HG03139 (cell line): ENCODE data around the gene KRTAP2-2.
"Not testable (repeated sequence)": the region's sequence is repeated elsewhere in the genome, so short reads cannot be mapped to it uniquely, and the experiment has no call there.

Source experiments
- ATAC-seq: cut with Tn5 transposase; IDR thresholded peaks from one replicate; pipeline ENCODE4 v1.9.1; 2021; ENCODE audit not compliant: unreplicated experiment

Gene KRTAP2-2, protein sequence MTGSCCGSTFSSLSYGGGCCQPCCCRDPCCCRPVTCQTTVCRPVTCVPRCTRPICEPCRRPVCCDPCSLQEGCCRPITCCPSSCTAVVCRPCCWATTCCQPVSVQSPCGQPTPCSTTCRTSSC

GRCh38 chr17:41055130-41055529 lies at the start of gene KRTAP2-2:
Gene KRTAP2-2, minus strand, starts transcription at chr17:41055230. Its CDS starts 19 bp downstream, at chr17:41055211.
- not testable (repeated sequence) for ATAC-seq

DNA sequence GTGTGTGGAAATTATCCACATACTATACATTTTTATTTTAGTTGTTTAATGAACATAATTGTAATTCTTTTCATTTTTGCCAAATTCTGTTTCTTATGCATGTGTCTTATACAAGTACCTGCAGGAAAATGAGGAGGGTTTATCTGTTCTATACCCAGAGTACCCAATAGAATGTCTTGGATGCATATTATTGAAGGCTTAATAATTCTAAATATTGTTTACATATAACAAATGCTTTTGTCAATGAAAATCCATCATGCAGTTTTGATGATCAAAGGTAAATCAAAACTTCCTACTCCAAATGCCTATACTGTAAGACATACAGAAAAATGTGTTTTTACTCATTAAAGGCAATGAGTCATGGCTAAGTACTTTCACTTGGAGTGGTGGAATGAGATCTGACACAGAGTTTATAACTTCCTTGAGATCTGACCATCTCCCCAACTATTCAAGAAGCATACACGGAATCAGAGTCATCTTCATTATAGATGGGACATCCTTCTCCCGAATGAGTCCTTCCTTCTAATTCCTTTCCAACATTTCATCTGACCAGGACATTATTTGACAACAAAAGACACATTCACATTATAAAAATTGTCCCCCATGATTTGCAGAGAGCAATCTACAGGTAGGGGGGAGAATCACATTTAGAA lies 49.5 kb upstream of the KRTAP2-2 start:
- ATAC-seq: not testable (repeated sequence)

- no peak for ATAC-seq
Observed at GRCh38 chr17:41103896-41104295, 48.9 kb upstream of the KRTAP2-2 start.

GRCh38 chr17:41101586-41102259 lies 46.7 kb upstream of the KRTAP2-2 start, which contains the start of gene KRTAP4-16:
Gene KRTAP4-16, minus strand, starts transcription at chr17:41102209. Its CDS starts 0 bp downstream, at chr17:41102209.
- no peak for ATAC-seq

DNA sequence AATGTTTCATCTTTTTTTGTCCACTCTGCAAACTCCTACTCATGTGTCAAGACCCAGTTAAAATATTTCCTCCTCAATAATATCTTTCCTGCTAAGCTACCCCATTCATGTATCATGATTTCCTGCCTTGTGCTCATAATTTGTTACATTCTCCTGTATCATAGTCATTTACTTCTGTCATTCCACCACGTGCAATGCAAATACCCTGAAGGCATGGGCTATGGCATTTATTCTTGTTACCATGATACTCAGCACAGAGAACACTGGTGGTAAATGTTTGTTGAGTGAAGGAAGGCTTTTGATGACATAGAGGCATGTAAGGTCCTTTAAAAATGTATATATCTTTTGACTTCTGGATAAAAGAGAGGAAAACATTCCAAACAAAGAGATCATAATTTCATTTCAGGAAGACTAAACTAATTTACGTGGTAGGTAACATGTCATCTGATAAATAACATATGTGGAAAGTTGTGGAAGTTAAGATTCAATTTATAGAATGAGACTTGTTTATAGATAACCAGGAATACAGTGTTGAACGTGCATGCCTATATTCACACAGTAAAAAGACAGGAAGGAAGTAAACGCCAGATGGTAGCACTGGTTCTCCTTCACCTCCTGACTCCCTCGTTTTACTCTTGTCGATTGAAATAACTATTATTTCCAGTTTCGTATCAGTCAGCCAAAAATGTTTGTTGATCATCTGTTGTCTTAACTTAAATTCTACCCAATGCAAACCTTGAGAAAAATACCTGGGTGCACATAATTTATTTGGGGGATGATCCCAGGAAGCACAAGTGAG lies 44.9 kb upstream of the KRTAP2-2 start:
- ATAC-seq: not testable (repeated sequence)

GRCh38 chr17:41098481-41098880 lies 43.5 kb upstream of the KRTAP2-2 start:
- no peak for ATAC-seq

DNA sequence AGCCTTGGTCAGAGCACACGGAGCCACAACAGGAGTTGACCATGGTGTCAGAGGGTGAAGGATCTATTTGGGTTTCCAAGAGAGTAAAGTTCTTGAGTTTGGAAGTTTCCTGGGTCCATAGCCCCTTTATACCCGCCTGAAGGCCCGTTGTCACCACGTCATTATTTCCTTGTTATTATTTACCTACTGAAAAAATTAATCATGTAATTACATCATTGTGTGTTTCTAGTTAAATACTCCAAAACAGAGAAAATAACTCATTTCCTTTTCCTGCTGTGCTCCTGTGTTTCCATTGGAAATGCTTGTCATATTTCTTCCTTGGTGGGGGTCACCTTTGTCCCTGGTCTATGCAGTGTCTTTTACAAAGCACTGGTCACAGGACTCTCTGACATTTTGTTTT lies 43.0 kb upstream of the KRTAP2-2 start, which contains the start of gene KRTAP4-8:
TSS of gene KRTAP4-8 (minus strand) at position 101 of the 400 bp plus-strand sequence. CDS start at position 43, 58 bp downstream.
- ATAC-seq: no peak

- ATAC-seq: no peak
Observed at GRCh38 chr17:41096055-41096454, 41.0 kb upstream of the KRTAP2-2 start.

- not testable (repeated sequence) for ATAC-seq
Observed at GRCh38 chr17:41088760-41089352, 33.8 kb upstream of the KRTAP2-2 start.

DNA sequence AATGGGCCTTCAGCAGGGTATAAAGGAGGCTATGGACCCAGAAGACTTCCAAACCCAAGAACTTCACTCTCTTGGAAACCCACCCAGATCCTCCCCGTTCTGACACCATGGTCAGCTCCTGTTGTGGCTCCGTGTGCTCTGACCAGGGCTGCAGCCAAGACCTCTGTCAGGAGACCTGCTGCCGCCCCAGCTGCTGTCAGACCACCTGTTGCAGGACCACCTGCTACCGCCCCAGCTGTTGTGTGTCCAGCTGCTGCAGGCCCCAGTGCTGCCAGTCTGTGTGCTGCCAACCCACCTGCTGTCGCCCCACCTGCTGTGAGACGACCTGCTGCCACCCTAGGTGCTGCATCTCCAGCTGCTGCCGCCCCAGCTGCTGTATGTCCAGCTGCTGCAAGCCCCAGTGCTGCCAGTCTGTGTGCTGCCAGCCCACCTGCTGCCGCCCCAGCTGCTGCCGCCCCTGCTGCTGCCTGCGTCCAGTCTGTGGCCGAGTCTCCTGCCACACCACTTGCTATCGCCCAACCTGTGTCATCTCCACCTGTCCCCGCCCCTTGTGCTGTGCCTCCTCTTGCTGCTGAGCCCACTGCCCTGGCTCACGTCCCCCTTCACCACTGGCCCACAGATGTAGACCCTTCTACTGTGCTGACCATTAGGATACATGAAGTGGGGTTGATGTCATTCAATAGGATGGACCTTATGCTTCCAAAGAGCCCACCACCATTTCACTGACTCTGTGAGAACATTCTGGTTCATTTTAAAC lies 29.2 kb upstream of the KRTAP2-2 start, which contains the start of gene KRTAP4-7:
TSS of gene KRTAP4-7 (plus strand) at position 51 of the 757 bp plus-strand sequence. CDS start at position 108, 57 bp downstream.
- not testable (repeated sequence) for ATAC-seq

DNA sequence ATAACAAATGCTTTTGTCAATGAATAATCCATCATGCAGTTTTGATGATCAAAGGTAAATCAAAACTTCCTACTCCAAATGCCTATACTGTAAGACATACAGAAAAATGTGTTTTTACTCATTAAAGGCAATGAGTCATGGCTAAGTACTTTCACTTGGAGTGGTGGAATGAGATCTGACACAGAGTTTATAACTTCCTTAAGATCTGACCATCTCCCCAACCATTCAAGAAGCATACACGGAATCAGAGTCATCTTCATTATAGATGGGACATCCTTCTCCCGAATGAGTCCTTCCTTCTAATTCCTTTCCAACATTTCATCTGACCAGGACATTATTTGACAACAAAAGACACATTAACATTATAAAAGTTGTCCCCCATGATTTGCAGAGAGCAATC lies 28.4 kb upstream of the KRTAP2-2 start:
- ATAC-seq: not testable (repeated sequence)

DNA sequence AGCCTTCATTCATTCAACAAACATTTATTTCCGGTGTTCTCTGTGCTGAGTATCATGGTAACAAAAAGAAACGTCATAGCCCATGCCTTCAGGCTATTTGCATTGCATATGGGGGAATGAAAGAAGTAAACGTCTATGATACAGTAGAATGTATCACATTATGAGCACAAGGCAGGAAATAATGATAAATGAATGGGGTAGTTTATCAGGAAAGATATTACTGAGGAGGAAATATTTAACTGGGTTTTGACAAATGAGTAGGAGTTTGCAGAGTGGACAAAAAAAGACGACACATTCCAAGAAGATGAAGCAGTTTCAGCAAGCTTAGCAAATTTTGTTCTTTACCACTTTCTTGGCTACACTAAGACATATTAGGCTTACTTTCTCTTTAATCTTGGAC lies 27.6 kb upstream of the KRTAP2-2 start:
- ATAC-seq: no peak

DNA sequence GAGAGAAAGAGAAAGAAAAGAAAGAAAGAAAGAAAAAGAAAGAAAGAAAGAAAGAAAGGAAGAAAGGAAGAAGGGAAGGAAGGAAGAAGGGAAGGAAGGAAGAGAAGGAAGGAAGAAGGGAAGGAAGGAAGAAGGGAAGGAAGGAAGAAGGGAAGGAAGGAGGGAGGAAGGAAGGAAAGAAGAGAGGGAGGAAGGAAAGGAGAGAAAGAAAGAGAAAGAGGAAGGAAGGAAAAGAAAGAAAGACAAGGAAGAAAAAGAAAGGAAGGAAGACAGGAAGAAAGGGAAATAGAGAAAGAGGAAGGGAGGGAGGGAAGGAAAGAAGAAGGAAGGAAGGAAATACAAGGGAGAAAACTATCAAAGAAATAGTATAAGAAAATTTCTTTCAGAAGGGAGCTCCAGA lies 21.8 kb upstream of the KRTAP2-2 start:
- no peak for ATAC-seq

- no peak for ATAC-seq
Observed at GRCh38 chr17:41073676-41074075, 18.6 kb upstream of the KRTAP2-2 start.

- ATAC-seq: no peak
Observed at GRCh38 chr17:41071606-41072360, 16.8 kb upstream of the KRTAP2-2 start.

DNA sequence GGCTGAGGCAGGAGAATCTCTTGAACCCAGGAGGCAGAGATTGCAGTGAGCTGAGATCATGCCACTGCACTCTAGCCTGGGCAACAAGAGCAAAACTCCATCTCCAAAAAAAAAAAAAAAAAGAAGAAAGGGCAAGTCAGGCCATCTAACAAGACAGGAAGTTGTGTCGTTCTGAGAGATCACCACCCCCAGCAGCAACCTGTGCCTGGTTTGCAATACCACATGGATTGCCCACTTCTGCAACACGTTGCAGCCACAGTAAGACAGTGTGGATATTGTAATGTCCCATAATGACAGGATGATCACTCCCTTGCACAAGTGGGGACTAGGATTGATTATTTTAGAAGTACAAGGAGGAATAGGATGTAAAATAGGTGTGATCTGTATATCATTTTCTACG lies 14.0 kb upstream of the KRTAP2-2 start:
- ATAC-seq: no peak

GRCh38 chr17:41067281-41067680 lies 12.3 kb upstream of the KRTAP2-2 start:
- ATAC-seq: no peak

GRCh38 chr17:41065829-41066624 lies 11.0 kb upstream of the KRTAP2-2 start, which contains the start of gene KRTAP2-4:
Gene KRTAP2-4, minus strand, starts transcription at chr17:41065879. Its CDS starts 34 bp downstream, at chr17:41065845.
- no peak for ATAC-seq
